A673 (cell line): ENCODE measurements around the gene DCTN3. TPM values are rescaled to one million over a fixed set of nuclear protein-coding genes. Genes with fewer than 3 reads are reported as not detected.

Experiments used
- BruUV-seq: library from RNA; stranded (reverse); fragments of 400-500 nt; replicated peaks from 2 replicates; lab custom pipeline; 2021; lab: Mats Ljungman, UMichigan
- CTCF ChIA-PET: fragments of 300-600 bp; sonication (Branson Sonifier 250); formaldehyde crosslinking; loops from one replicate; lab custom pipeline; 2022; ENCODE audit warnings: antibody characterized with exemption; lab: Charles Lee
- POLR2A ChIA-PET: fragments of 300-600 bp; sonication (Branson Sonifier 250); formaldehyde crosslinking; loops from one replicate; lab custom pipeline; 2022; ENCODE audit warnings: antibody characterized with exemption; ENCODE audit not compliant: low non-redundant PET; lab: Charles Lee
- DNase-seq: peaks from one replicate; pipeline ENCODE4 v3.0.0-alpha.2; 2015; ENCODE audit warnings: low spot score
- H3K27ac ChIP-seq: fragments of 200-600 bp; sonication (generic); 2 replicates; pipeline ENCODE4 v1.5.1; 2016; ENCODE audit warnings: mixed run types, low read depth, mild to moderate bottlenecking, mixed read lengths, antibody characterized with exemption, low read length; ENCODE audit not compliant: poor library complexity, severe bottlenecking
- H3K27me3 ChIP-seq: fragments of 200-600 bp; sonication (generic); replicated peaks from 2 replicates; pipeline ENCODE4 v1.6.1; 2017; ENCODE audit warnings: mixed run types, low read depth, mild to moderate bottlenecking, mixed read lengths, antibody characterized with exemption, low read length; ENCODE audit not compliant: insufficient read depth, poor library complexity
- H3K36me3 ChIP-seq: fragments of 200-600 bp; sonication (generic); 2 replicates; pipeline ENCODE4 v1.6.1; 2016; ENCODE audit warnings: mixed run types, mild to moderate bottlenecking, mixed read lengths, antibody characterized with exemption, low read length; ENCODE audit not compliant: insufficient read depth, poor library complexity, severe bottlenecking
- H3K4me1 ChIP-seq: fragments of 200-600 bp; sonication (generic); 2 replicates; pipeline ENCODE4 v1.6.1; 2017; ENCODE audit warnings: mixed run types, mild to moderate bottlenecking, mixed read lengths, antibody characterized with exemption, low read length; ENCODE audit not compliant: insufficient read depth, poor library complexity, severe bottlenecking
- H3K4me3 ChIP-seq: fragments of 200-600 bp; sonication (generic); 2 replicates; pipeline ENCODE4 v1.5.1; 2016; ENCODE audit warnings: low read depth, mixed run types, mild to moderate bottlenecking, mixed read lengths, low read length; ENCODE audit not compliant: poor library complexity, severe bottlenecking
- H3K9me3 ChIP-seq: fragments of 200-600 bp; sonication (generic); 2 replicates; pipeline ENCODE4 v1.6.1; 2016; ENCODE audit warnings: mixed run types, low read depth, mild to moderate bottlenecking, mixed read lengths, antibody characterized with exemption, low read length; ENCODE audit not compliant: poor library complexity, severe bottlenecking
- EZH2 ChIP-seq: fragments of 200-600 bp; sonication (generic); IDR thresholded peaks from 2 replicates; pipeline ENCODE4 v1.6.1; 2017; ENCODE audit warnings: borderline replicate concordance, low read depth, mild to moderate bottlenecking, mixed read lengths, antibody characterized with exemption, low read length; ENCODE audit not compliant: poor library complexity, severe bottlenecking
- intact Hi-C: fragments of 100-400 bp; cut with micrococcal nuclease; formaldehyde crosslinking; loops from one replicate; pipeline ENCODE4 v1.10.0; 2022; ENCODE audit not compliant: unreplicated experiment
- total RNA-seq: library from RNA; stranded (reverse); gene quantifications from 2 replicates; pipeline ENCODE4 v1.2.3, GENCODE V29; 2021
- TF ChIP-seq, protein P1 (sequence below): fragments of 300-800, 200-600 bp; sonication (generic); conservative IDR thresholded peaks from 2 replicates; pipeline ENCODE4 v1.5.1; 2017; ENCODE audit warnings: low read depth, mild to moderate bottlenecking, antibody characterized with exemption, low read length, moderate library complexity, mixed read lengths

Gene DCTN3
- total RNA-seq, 1 experiment from 2014 or later: 79.3 TPM

GRCh38 chr9:34594177-34594576 is 26.1 kb downstream of the DCTN3 start:
- DNase-seq: no peak
- Histone ChIP-seq H3K27me3 (peaks cover 12% of the 10 kb centered on the region), H3K9me3 (no peaks in the 10 kb centered on the region), H3K36me3 (no peaks in the 10 kb centered on the region), H3K27ac (no peak overlapping the region), H3K4me3 (no peak overlapping the region), H3K4me1 (peaks cover 9% of the 10 kb centered on the region)
- no TSS peak for BruUV-seq
- no peak for TF ChIP-seq EZH2
- TF ChIP-seq, protein P1, sequence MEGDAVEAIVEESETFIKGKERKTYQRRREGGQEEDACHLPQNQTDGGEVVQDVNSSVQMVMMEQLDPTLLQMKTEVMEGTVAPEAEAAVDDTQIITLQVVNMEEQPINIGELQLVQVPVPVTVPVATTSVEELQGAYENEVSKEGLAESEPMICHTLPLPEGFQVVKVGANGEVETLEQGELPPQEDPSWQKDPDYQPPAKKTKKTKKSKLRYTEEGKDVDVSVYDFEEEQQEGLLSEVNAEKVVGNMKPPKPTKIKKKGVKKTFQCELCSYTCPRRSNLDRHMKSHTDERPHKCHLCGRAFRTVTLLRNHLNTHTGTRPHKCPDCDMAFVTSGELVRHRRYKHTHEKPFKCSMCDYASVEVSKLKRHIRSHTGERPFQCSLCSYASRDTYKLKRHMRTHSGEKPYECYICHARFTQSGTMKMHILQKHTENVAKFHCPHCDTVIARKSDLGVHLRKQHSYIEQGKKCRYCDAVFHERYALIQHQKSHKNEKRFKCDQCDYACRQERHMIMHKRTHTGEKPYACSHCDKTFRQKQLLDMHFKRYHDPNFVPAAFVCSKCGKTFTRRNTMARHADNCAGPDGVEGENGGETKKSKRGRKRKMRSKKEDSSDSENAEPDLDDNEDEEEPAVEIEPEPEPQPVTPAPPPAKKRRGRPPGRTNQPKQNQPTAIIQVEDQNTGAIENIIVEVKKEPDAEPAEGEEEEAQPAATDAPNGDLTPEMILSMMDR: no peak
- CTCF ChIA-PET: no interaction called here
- intact Hi-C loops: loop anchor here (5.0 kb wide), 1 partner anchor 262 kb away; no protein-coding TSS in a partner anchor
- POLR2A ChIA-PET: no interaction called here

- H3K9me3 ChIP-seq: no peaks in the 10 kb centered on the region
- CTCF ChIA-PET: interaction anchor here (2.3 to 2.4 kb wide), 2 partner anchors 45 to 189 kb away, joined by 12 to 19 read pairs; no protein-coding TSS in a partner anchor
- H3K36me3 ChIP-seq: no peaks in the 10 kb centered on the region
- DNase-seq: no peak
- TF ChIP-seq EZH2: no peak
- TF ChIP-seq, protein P1: no peak
- BruUV-seq: no TSS peak
- peaks cover 24% of the 10 kb centered on the region for H3K27me3 ChIP-seq
- H3K4me3 ChIP-seq: no peak overlapping the region
- no peak overlapping the region for H3K27ac ChIP-seq
- peaks cover 15% of the 10 kb centered on the region for H3K4me1 ChIP-seq
- POLR2A ChIA-PET: no interaction called here
- intact Hi-C loops: loop anchor here (5.0 kb wide), 1 partner anchor 261 kb away; no protein-coding TSS in a partner anchor
These were observed 27.2 kb downstream of the DCTN3 start for GRCh38 chr9:34592895-34593601.

DNA sequence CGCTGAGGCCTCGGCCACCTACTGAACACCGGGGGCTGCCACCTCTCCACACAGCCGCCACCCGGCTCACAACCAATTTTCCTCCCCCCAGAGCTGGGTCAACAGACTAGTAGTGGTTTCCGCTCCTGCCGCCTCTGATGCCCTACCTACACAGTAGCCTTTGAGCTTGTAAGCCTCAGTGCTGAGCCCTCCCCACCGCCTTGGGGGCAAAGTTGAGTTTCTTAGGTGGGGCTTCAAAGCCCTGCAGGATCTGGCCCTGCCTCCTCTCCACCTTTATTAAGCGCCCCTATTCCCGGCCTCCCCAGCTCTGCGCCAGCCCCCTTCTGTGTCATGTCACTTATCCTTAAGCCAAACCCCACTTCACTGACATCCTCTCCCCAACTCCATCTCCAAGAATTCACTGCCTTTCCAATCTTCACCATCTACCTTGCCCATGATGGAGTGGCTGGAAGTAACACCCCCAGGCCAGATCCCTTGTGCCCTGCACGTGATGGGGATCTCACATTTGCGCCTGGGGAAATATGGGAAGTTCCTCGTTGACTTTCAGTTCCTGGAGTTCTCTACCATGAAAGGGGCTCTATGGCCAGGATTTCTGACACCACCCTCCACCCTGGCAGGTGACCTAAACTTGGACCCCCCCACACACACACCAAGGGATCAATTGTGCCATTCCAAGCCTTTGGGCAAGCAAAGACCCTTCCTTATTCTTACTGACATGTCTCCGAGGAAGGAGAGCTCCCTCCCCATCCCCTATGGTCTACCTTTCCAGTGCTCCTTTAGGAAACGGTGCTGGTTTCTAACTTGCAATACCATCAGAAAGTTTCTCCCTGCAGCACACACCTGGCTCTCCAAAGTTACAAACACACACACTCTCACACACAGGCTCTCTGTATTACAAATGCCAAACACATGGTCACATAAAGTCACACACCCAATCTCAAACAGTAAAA is 28.1 kb downstream of the DCTN3 start:
- ChIA-PET CTCF (interaction anchor here (0.8 to 2.4 kb wide), 7 partner anchors 12 to 212 kb away, joined by 3 to 19 read pairs (median 6); partner anchors contain the start of gene RPP25L), POLR2A (no interaction called here)
- no TSS peak for BruUV-seq
- no peaks in the 10 kb centered on the region for H3K36me3 ChIP-seq
- intact Hi-C loops: loop anchor here (1.0 to 5.0 kb wide), 4 partner anchors 44 to 260 kb away; no protein-coding TSS in a partner anchor
- H3K27me3 ChIP-seq: peaks cover 32% of the 10 kb centered on the region
- H3K27ac ChIP-seq: no peak overlapping the region
- H3K4me3 ChIP-seq: no peak overlapping the region
- no peak for DNase-seq
- H3K4me1 ChIP-seq: peaks cover 15% of the 10 kb centered on the region
- no peaks in the 10 kb centered on the region for H3K9me3 ChIP-seq
- TF ChIP-seq, protein P1: peak; percentile 23; the same call in 1 of the 2 replicates
- no peak for TF ChIP-seq EZH2
